Uterus (tissue), 4 donors: ENCODE results near the gene VWF. TPM values are rescaled to one million over a fixed set of nuclear protein-coding genes. Genes with fewer than 3 reads are reported as not detected.

ENCODE experiments used
- DNase-seq, 2 donors: peaks; one replicate each; pipeline ENCODE4 v3.0.0-alpha.2; 2019 to 2020
- H3K27ac ChIP-seq, 2 donors: fragments of 200-600 bp; sonication (generic); 1 replicate in 1 of 2; 2 replicates in 1 of 2; pipeline ENCODE4 v1.5.1; 2016 to 2018
- H3K27me3 ChIP-seq, 2 donors: fragments of 200-600 bp; sonication (generic); one replicate each; pipeline ENCODE4 v1.5.1; 2018 to 2019; ENCODE audit warnings: control low read depth in 1 of 2
- H3K36me3 ChIP-seq, 2 donors: fragments of 200-600 bp; sonication (generic); one replicate each; pipeline ENCODE4 v1.5.1; 2019; ENCODE audit warnings: control low read depth in 1 of 2
- H3K4me1 ChIP-seq, 2 donors: fragments of 200-600 bp; sonication (generic); one replicate each; pipeline ENCODE4 v1.5.1; 2018 to 2019; ENCODE audit warnings: control low read depth in 1 of 2
- H3K4me3 ChIP-seq, 2 donors: fragments of 200-600 bp; sonication (generic); 1 replicate in 1 of 2; 2 replicates in 1 of 2; pipeline ENCODE4 v1.5.1; 2018 to 2019; ENCODE audit warnings: mild to moderate bottlenecking in 1 of 2
- H3K9me3 ChIP-seq, 2 donors: fragments of 200-600 bp; sonication (generic); one replicate each; pipeline ENCODE4 v1.5.1; 2019; ENCODE audit warnings: control low read depth in 1 of 2
- CTCF ChIP-seq, 4 experiments: fragments of 200-600 bp in 2 of 4; fragments of 450-650 bp in 2 of 4; sonication (generic) in 2 of 4; IDR thresholded peaks; one replicate each; pipeline ENCODE4 v1.5.1; 2016 to 2019; ENCODE audit warnings: antibody characterized with exemption in 4 of 4, mild to moderate bottlenecking in 2 of 4, moderate library complexity in 1 of 4
- POLR2A ChIP-seq, 2 donors: fragments of 450-650 bp; IDR thresholded peaks; one replicate each; pipeline ENCODE4 v1.6.1; 2016; ENCODE audit warnings: antibody characterized with exemption in 2 of 2, mild to moderate bottlenecking in 1 of 2, moderate library complexity in 1 of 2
- intact Hi-C: fragments of 100-400 bp; cut with DNase I; formaldehyde crosslinking; loops from one replicate; pipeline ENCODE4 v1.15.1; 2023; ENCODE audit warnings: low total_unique reads
- total RNA-seq, 4 donors: library from RNA; depleted of rRNA in 3 of 4; stranded (reverse); fragments of >200 nt in 3 of 4; gene quantifications; one replicate each; pipeline versions ENCODE4 v1.1.0 to v1.2.4, GENCODE V29; 2014 to 2023
- donor health status: DM: yes; HTN: yes; CAD: no.

VWF gene
- total RNA-seq, 4 donors from 2014 or later, result 122 to 949 (median 380) TPM

GRCh38 chr12:6076776-6077691, 47.4 kb downstream of the VWF start:
- Histone ChIP-seq H3K27me3 (no peaks in the 10 kb centered on the region), H3K27ac (no peak overlapping the region), H3K4me1 (peaks cover 0 to 6% of the 10 kb centered on the region in 2 donors), H3K9me3 (no peaks in the 10 kb centered on the region), H3K36me3 (no peaks in the 10 kb centered on the region), H3K4me3 (no peak overlapping the region)
- TF ChIP-seq CTCF (IDR thresholded peaks at IDR 0.05) (no peak), POLR2A (IDR thresholded peaks at IDR 0.05) (no peak)
- intact Hi-C loops, result no loop called here
- no peak for DNase-seq

DNA sequence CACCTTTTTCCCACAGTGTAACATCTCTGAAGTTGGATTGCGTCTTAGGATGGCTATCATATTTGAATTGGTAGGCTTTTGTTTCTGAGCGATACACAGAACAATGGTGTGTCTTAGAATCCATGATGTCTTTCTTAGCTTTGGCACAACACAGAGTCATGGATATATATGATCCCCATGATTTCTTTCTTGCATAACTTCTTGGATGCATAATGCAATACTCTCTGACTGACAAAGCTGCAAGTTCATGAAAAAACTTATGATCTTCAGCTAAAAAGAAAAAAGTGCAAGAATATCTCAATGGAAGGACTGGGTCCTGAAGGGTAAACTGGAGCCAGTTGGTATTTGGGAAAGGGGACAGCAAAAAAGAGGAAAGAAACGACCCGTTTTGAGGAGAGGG, 48.1 kb downstream of the VWF start:
- Histone ChIP-seq H3K4me3 (no peak overlapping the region), H3K36me3 (no peaks in the 10 kb centered on the region)
- no peak for DNase-seq

GRCh38 chr12:6074979-6075585, 49.4 kb downstream of the VWF start:
- TF ChIP-seq POLR2A (IDR thresholded peaks at IDR 0.05), result no peak
- TF ChIP-seq CTCF (IDR thresholded peaks at IDR 0.05), result no peak
- Histone ChIP-seq H3K27me3 (no peaks in the 10 kb centered on the region), H3K4me3 (no peak overlapping the region), H3K4me1 (peaks cover 0 to 6% of the 10 kb centered on the region in 2 donors), H3K9me3 (no peaks in the 10 kb centered on the region), H3K36me3 (no peaks in the 10 kb centered on the region), H3K27ac (peak overlapping the region in 1 of 2 donors; percentile 22)
- intact Hi-C loops, result no loop called here
- no peak for DNase-seq

More for the DNA sequence above, 48.1 kb downstream of the VWF start:
- no peaks in the 10 kb centered on the region for H3K9me3 ChIP-seq
- intact Hi-C loops, result no loop called here
- peaks cover 0 to 6% of the 10 kb centered on the region in 2 donors for H3K4me1 ChIP-seq
- no peak overlapping the region for H3K27ac ChIP-seq
- TF ChIP-seq CTCF (IDR thresholded peaks at IDR 0.05), result no peak
- no peak for TF ChIP-seq POLR2A (IDR thresholded peaks at IDR 0.05)
- H3K27me3 ChIP-seq, result no peaks in the 10 kb centered on the region

- H3K36me3 ChIP-seq, result no peaks in the 10 kb centered on the region
- H3K27ac ChIP-seq, result peak overlapping the region in 1 of 2 donors; percentile 22
- H3K4me3 ChIP-seq, result no peak overlapping the region
- DNase-seq, result no peak
- peaks cover 0 to 6% of the 10 kb centered on the region in 2 donors for H3K4me1 ChIP-seq
- intact Hi-C loops, result no loop called here
- no peaks in the 10 kb centered on the region for H3K27me3 ChIP-seq
- H3K9me3 ChIP-seq, result no peaks in the 10 kb centered on the region
- TF ChIP-seq CTCF (IDR thresholded peaks at IDR 0.05) (no peak), POLR2A (IDR thresholded peaks at IDR 0.05) (no peak)
Observed at GRCh38 chr12:6074427-6074826, 50.0 kb downstream of the VWF start.

DNA sequence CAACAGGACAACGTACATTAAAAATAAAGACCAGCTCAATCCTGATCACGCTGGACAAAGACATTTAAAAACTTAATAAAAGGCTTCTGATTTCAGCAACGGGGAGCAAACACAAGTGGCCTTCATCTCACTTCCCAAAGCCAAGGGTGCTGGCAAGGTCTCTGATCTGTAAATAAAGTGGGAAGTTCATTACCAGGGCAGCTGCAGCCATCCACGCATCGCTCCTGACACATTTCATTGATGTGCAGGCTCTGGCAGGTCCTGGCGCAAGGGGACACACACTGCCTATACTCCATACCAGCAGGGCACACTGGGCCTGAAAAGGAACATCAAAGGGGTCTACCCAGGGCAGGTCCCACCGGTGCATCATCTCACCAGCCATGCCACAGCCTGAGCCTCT, 51.0 kb downstream of the VWF start:
- Histone ChIP-seq H3K36me3 (no peaks in the 10 kb centered on the region), H3K4me3 (no peak overlapping the region), H3K9me3 (no peaks in the 10 kb centered on the region), H3K27me3 (no peaks in the 10 kb centered on the region), H3K4me1 (peaks cover 0 to 6% of the 10 kb centered on the region in 2 donors), H3K27ac (no peak overlapping the region)
- no peak for DNase-seq
- intact Hi-C loops, result no loop called here
- TF ChIP-seq CTCF (IDR thresholded peaks at IDR 0.05) (no peak), POLR2A (IDR thresholded peaks at IDR 0.05) (no peak)
